ENCODE measurements around the gene SST.

- TF ChIP-seq CTCF (IDR thresholded peaks at IDR 0.05), result no peak
- TF ChIP-seq POLR2AphosphoS5 (IDR thresholded peaks at IDR 0.05), result no peak
- no peak for TF ChIP-seq POLR2A (IDR thresholded peaks at IDR 0.05)
Measured at GRCh38 chr3:187693431-187693830, 23.2 kb upstream of the SST start.
